Measurements from ENCODE around the gene RAPGEF4.
A peak's percentile ranks its signal among the peaks of the same experiment; 100 is the strongest.
"Not testable (repeated sequence)": the region's sequence is repeated elsewhere in the genome, so short reads cannot be mapped to it uniquely, and the experiment has no call there.

RAPGEF4 gene

DNA sequence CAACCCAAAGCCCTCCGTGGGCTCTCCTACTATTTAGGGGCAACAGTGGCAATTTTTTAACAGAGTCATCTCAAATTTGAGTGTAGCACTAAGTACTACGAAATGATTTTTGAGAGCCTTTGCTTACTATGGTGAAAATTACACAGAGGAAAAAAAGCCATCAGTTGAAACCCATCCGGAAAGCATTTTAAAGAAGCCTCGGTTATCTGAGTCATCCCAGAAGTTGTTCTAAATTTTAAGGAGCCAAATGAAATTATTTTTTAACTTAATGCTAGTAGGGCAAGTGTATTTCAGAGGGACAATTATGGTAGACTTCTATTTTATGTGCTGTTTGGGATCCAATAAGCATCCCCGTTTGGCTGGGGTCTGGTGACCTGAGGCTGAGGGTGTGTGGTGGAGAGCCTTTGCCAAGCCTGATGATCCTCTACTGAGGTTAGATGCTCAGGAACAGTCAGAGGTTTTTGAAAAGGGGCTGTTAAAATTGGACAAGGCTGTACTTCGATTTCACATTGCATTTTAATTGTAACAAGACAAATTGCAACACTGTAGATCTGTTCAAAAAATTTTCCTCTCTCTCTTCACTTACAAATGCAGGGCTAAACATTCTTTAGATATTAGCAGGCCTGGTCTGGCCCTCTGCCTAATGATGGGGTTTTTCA, 47.0 kb downstream of the RAPGEF4 start:
- no peak for DNase-seq

DNA sequence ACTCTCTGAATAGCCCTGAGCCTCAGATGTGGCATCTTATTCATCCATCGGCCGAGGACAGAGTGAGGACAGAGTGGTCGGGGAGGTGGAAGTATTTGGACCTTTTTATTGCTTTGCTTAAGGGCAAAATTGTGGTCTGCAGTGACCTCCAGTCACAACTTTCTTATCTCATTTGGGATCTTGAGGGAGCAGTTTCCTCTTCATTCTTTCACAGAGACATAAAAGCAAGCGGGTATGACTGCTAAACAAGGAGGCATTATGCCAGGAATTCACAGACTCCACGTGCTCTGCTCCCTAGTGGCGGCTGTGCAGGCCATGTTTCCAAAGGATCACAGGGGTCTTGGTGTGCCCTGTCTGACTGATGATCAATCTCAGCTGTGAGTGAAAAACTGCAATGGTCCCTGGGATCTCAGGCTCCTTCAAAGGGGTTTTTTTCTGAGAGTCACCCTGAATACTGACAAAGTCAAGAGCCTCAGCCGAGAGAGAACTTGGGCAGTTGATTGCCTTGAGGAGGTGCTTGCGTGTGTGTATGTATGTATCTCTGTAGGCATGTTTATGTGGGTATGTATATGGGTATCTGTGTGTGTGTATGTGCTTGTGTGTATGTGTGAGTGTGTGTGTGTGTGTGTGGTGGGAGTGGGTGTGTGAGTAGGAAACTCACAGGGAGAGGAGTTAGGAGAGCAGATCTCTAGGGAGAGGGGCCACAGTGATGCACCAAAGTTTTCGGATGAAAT, 47.7 kb downstream of the RAPGEF4 start:
- DNase-seq, result no peak

DNA sequence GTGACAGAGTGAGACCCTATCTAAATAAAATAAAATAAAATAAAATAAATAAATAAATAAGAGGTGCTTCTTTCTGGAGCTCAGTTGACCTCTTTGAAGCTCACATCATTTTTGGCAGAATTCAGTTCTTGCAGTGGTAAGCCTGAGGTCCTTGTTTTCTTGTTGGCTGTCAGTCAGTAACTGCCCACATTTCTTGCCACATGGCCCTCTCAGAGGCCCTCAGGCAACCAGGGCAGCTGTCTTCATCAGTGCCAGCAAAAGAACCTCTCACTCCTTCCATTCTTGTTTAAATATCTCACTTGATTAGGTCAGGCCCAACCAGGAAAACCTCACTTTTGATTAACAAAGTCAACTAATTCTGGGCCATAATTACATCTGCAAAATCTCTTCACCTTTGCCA, 53.2 kb downstream of the RAPGEF4 start:
- DNase-seq, result no peak

DNA sequence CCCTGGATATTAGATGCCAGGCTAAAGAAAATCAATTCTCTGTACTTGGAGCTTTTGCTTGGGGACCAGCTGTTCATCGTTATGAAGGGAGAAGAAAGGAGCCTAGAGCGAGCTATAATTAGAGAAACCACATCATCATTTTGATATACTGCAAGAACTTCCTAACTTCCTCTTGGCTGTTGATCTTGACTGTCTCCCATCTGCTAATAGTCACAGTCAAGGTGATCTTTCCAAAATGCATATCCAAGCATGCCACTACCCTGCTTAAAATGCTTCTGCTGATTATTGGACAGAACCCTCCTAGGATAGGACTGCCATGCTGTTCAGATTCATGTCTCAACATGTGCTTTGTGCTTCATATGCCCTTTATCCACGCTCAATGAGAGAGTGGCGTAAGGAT, 54.8 kb downstream of the RAPGEF4 start:
- no peak for DNase-seq

DNA sequence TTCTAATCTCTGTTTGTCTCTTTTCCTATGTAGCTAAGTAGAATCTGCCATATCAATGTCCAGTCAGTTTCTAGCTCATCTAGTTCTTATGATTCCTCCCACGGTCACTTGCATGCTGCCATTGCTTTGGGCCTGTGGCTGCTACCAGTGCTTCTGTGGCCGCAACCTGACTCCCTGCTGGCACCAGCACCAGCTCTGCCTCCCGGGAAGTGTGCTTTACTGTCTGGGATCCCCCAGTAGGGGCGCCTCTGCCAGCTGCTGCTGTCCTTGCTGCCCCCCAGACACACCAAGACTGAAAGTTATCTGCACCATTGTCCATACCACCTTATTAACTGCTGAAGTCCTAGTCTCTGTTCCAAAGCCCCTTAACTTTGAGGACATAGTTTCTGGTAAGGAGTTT, 56.3 kb downstream of the RAPGEF4 start:
- DNase-seq, result no peak

DNA sequence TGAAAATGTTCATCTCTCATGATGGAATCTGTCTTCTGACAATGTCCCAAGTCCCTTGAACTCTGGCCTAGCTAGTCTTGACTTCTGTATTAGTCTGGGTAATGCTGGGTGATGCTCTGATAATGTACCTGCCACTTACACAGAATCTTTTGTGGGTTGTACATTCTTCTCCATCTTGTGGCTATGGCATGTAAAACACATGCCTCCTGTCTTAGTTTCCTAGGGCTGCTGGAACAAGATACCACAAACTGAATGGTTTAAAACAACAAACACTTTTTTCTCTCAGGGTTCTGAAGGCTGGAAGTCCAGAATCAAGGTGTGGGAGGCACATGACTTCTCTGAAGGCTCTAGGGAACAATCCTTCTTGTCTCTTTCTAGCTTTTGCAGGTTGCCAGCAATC, 57.1 kb downstream of the RAPGEF4 start:
- DNase-seq, result no peak

DNA sequence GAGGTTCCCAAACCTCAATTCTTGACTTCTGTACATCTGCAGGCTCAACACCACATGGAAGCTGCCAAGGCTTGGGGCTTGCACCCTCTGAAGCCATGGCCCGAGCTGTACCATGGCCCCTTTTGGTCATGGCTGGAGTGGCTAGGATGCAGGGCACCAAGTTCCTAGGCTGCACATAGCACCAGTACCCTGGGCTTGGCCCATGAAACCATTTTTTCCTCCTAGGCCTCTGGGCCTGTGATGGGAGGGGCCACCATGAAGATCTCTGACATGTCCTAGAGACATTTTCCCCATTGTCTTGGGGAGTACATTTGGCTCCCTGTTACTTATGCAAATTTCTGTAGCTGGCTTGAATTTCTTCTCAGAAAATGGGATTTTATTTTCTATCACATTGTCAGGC, 67.7 kb downstream of the RAPGEF4 start:
- not testable (repeated sequence) for DNase-seq

DNA sequence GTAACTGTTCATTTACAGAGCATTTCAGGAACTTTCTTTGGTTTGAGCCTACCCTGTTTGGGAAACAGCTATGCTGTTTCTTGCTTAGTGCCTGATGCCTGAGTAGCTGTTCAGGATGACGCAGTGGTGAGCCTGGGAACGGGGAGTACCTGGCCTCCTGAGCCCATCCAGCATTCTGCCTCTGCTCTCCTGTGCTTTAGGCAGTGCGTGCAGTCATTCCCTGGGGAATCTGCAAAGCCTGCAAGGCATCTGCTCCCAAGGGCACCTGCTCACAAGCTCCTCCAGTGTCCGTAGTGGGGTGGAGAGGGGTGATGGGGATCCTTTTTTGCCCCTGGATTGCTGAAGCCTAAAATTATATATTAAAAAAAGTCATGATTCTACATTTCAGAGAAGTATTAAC, 68.8 kb downstream of the RAPGEF4 start:
- no peak for DNase-seq

DNA sequence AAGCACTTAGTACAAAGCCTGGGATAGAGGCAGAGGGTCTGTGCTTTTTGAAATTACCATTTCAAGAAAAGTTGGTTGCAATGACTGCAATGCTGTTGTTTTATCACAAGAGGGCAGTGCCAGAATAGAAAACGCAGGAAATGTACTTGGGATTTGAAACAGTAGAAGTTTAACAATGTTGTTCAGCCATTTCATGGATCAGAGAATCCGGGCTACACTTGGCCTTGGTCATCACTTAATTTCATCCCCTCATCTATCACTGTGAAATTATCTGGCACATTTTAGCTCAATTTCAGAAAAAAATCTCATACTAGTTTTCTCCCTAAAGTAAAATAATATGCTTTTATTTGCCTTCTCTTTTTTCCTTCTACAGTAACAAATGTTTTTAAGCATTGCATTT, 70.8 kb downstream of the RAPGEF4 start:
- peak; percentile 33 for DNase-seq

DNA sequence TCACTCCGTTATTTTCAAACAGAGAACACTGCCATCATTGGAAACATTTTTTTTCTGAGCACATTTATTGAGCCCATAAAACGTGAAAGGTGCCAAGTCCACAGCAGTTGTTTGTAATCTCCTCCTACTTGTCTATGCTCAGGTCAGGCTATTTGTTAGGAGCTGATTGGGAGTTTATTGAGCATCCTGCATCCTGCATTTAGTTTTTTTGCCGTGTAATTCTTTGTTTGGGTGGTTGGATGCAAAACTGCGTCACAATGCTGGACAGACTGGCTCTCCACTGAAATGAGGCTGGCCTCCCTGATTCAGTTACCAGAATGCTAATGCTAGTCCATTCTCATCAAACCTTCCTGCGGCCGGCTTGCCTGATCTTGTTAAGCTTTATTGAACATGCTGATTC, 71.4 kb downstream of the RAPGEF4 start:
- DNase-seq, result no peak

DNA sequence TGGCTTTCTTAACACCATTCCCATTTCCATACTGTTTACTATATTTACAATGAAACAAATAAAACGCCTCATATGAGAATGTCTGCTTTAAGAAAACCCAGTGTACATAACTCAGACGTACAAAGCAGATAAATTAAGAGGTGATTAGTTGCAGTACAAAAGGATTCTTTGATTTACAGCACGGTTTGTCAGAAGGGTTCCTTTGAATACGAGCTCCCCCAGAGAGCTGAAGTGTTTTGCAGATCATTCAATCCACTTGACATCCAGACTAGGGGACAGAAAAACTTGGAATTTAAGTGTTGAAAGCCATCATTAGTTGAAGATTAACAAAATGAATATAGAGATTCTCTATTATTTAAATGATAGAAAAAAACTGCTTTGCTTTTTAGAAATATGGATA, 72.5 kb downstream of the RAPGEF4 start:
- DNase-seq, result no peak

DNA sequence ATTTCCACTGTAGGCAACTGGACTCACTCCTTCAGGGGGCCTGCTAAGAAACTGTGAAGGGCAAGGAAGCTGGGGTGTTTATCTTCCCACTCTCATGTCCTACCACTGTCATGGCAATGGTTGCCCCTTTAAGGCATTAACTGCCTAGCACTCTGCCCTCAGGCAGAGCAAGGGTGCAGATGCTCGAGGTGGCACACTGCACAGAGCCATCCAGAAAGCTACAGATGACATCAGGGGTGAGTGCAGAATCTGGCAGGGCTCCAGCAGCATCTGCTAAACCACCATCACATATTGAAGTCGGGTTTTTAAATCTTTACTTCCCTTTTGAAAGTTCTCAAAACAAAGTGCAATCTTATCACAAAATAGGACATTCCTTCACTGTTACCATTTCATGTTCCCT, 75.4 kb downstream of the RAPGEF4 start:
- no peak for DNase-seq

DNA sequence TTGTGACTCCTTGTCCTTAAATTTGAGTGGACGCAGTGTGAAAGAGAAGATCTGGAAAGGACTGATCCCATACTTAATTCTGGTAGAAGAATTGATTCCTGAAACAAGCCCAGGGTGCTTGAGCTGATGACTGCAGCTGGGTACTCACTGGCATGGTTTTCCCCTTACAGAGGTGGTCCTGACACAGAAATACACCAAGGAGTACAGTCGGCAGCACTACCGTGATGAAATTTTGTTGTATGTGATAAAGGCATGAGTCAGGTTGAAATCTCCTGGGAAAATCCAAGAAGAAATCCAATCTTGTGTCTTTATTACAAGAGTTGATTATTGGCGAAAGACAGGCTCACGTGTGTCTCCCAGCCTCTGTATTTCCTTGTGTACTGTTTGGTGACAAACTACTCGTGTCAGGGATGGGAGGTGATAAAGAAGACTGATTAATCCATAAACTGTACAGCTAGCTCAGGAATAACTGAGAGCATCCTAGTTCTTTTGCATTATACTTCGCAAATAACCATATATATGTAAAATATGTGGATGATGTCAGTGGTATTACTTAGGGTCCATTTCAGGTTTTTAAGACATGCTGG, 76.6 kb downstream of the RAPGEF4 start:
- DNase-seq, result no peak

DNA sequence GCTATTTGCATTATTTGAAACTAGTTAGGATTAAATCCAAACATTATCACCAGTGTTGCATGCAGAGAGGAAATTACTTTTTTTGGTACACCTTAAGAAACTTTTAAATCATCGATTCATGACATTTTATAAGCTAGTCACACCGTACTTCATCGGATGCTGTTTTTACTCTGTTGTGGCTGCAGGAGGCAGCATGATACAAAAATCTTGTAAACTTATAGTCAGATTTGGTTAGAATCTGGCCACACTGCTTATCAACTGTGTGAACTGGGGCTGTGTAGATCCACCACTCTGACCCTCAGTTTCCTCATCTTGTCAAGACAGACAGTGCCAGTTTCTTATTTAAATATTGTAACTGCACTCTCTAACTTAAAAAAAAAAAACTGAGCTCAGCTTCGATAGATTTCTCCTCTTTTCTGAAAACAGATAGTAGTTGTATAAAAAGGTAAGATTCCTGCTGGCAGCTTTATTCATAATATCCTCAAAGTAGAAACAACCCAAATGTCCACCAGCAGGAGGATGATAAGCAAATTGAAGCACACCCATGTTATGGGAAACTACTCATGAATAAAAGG, 77.8 kb downstream of the RAPGEF4 start:
- no peak for DNase-seq

DNA sequence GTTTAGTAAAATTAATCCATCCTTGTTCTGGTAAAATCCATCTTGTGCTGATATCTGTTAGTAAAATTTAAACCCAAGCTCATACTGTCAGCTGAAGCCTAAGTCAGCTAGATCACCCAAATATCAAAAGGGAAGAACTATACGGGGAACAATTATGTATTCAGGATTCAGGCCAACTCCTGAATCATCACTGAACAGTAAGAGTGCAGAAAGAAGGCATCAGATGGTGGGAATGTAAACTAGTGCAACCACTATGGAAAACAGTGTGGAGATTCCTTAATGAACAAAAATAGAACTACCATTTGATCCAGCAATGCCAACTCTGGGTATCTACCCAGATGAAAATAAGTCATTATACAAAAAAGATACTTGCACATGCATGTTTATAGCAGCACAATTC, 81.8 kb downstream of the RAPGEF4 start:
- no peak for DNase-seq

DNA sequence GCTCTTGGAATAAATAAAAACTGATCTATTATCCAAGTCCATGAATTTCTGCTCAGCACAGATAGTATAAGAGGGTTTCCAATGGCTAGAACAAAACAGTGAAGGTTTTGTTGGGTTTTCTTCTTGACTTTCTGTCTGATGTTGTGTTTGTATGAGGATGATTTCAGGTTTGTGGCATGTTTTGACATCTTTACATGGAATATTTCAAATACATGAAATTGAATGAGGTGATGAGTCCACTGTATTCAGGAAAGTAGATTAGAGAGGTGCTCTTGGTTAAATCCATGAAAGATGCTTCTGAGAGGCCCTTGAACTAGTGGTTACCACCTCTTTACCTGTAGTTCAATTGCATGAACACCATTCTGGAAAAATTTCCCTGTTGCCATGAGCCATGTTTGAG, 84.3 kb downstream of the RAPGEF4 start:
- no peak for DNase-seq

DNA sequence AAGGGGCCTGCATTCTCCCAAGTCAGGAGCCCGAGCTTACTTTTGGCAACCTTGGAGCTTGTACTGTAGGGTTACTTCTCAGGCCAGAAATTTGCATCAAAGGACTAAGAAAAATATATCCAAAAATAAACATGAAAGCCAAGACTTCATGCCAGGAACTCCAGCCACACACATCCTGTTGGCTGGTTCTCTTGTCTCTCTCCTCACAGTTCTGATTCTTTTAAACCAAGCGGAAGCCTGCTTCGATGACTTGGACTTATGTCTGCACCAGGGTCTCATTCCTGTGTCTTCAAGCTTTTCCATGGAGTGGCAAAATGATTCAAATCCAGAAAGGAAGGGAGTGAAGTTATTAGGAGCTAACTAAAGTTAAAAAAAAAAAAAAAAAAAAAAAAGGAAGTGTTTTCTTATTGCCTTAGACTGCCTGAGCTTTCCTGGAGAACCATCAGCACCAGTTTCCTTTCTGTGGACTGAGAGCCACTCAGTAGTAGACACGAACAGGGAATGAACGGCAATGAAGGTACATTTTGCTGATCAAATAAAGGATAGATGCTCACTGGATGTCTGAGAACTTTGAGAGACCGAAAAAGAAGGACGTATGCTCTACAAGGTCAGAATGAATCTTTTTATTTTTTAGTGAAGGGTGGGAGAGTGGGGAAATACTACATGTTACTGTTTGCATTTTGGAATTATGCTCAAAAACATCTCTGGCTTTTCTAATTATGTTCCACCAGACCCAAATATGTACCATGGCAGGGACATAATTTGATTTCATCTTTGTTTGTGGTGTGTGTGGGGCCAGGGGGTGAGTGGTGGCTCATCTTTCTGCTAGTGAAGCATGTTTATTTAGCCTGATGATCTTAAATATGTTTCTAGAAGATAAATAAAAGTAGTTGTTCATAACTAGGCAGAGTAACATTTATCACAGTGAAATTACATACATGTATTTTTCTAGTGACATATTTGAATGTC, 86.0 kb downstream of the RAPGEF4 start:
- DNase-seq, result no peak

DNA sequence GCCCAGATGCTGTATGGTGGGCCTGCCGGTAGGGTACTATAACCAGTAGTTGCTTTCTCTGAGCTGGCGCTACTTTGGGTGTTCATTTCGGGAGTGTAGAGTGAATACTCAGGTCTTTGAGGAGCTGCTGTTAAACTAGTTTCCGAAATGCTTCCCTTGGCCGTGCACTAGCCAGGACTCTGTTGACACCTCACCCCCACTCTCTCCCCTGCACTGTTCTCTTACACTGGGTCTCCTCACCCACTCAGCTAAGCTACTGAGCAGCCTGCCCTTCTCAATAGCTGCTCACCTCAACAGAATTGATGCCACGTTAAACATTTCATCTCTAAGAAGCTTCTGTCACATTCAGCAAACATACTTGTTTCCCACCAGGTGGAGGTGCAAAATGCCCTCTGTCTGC, 86.9 kb downstream of the RAPGEF4 start:
- no peak for DNase-seq

DNA sequence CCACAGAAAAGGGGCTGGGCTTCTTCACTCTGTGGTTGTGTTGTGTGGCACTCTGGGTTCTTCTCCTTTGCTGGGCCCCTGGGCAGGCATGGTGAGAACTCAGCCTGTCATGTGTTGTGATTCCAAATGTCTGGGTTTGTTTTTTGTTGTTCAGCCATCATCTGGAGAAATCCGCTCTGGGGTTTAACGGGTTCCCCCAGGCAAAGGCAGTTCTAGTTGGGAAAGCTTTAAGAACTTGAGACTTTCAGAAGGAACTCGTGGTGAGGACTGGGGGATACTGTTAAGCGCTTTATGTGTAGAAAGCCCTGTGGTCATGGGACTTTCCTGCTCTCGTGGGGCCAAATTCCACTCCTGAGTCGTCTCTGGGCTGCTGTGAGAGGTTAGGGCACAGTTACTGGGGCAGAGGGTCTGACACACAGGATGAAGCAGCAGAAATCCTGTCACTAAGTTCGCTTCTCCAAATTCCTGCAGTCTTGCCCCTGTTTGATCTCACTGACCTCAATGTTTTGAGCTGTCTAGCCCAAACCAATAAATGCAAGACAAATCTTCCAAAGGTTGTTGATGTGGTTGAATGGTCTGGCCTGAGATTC, 87.7 kb downstream of the RAPGEF4 start:
- no peak for DNase-seq

DNA sequence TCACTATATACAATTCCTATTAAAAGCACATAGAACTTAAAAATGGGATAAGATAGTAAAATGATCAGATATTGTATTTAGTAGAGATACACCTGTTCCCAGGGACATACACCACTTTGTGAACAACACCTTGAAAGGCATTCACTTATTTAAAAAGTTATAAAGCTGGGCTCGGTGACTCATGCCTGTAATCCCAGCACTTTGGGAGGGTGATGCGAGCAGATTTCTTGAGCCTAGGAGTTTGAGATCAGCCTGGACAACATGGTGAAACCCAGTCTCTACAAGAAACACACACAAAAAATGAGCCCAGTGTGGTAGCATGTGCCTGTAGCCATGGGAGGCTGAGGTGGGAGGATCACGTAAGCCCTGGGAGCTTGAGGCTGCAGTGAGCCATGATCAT, 90.9 kb downstream of the RAPGEF4 start:
- no peak for DNase-seq

DNA sequence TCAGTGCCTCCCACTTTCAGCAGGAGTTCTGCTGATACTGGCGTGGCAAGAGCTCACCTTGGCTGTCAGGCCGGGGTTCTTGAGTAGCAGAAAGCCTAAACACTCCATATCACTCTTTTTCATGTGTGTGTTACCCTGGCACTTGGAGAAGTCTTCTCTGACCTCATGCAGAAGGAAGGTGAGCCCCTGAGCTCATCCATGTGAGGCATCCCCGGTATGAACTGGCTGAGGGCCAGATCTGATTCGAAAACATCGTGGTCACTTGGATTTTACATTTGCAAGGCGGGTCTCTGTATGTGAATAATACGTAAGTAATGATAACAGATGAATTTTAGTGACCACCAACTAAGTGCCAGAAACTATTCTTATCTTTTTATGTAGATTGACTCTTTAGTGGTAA, 93.6 kb downstream of the RAPGEF4 start:
- no peak for DNase-seq

DNA sequence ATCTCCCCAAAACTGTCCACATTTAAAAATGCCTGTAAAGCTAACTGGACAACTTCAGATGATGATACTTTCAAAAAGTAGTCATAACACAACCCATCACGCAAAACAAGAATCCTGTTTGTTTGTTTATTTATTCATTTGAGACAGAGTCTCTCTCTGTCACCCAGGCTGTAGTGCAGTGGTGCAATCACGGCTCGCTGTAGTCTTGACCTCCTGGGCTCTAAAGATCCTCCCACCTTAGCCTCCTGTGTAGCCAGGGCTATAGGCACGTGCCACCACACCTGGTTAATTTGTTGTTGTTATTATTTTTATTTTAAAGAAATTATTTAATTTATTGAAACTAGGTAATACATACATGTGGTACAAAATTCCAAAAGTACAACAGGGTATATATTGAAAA, 94.8 kb downstream of the RAPGEF4 start:
- DNase-seq, result no peak

DNA sequence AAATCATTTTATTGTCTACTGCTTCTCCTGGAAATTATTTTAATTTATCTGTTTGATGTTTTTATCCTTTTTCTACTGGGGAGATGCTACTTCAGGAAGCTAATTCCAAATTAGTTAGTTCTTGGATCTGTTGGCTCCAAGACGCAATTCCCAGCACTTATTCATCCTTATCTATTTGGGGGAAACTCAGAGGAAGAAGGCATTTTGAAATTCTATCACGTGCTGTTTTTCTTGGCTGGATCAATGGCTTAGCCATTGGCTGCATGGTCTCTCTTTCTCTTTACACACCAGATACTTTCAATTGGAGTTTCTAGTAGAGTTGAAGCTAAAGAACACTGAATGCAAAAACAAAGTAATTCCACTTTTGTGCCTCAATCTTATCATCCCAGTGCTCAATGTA, 98.3 kb downstream of the RAPGEF4 start:
- DNase-seq, result no peak

Measured in NCI-H524 treated with DMSO at 0.1 percent for 48 hours (cell line).